A204.1 (cell line): ENCODE results near the gene PSME3.

Experiments
- FAIRE-seq: peaks from 2 replicates; lab custom pipeline; 2012; peaks lifted over from hg19 to GRCh38; lab: Jason Lieb, UNC

The PSME3 gene, protein sequence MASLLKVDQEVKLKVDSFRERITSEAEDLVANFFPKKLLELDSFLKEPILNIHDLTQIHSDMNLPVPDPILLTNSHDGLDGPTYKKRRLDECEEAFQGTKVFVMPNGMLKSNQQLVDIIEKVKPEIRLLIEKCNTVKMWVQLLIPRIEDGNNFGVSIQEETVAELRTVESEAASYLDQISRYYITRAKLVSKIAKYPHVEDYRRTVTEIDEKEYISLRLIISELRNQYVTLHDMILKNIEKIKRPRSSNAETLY

GRCh38 chr17:42832934-42833766 lies at the start of gene PSME3:
PSME3 (plus strand) TSS chr17:42833397; CDS start chr17:42833632, 235 bp downstream.
- FAIRE-seq = no peak

GRCh38 chr17:42783791-42784138 lies 49.4 kb upstream of the PSME3 start:
- FAIRE-seq = no peak

GRCh38 chr17:42784409-42784808 lies 48.8 kb upstream of the PSME3 start:
- FAIRE-seq = no peak

- FAIRE-seq = no peak
Measured at GRCh38 chr17:42784811-42785592, 48.2 kb upstream of the PSME3 start.

GRCh38 chr17:42787266-42787665 lies 45.9 kb upstream of the PSME3 start:
- no peak for FAIRE-seq

DNA sequence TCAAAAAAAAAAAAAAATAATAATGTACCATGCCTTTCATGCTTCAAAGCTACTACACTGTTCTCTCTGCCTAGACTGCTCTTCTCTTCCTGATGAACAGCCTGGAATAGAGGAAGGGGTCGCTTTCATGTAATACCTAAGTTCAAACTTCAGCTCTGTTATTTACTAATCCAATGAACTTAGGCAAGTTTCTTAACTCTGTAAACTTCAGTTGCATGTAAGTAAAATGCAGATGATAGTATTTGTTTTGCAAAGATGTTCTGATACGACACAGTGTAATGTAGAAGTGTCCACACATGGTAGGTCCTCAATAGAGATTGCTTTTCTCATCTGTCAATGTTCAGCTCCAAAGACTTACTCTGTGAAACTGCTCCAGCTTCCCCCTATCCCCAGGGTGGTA lies 41.2 kb upstream of the PSME3 start:
- FAIRE-seq = no peak

DNA sequence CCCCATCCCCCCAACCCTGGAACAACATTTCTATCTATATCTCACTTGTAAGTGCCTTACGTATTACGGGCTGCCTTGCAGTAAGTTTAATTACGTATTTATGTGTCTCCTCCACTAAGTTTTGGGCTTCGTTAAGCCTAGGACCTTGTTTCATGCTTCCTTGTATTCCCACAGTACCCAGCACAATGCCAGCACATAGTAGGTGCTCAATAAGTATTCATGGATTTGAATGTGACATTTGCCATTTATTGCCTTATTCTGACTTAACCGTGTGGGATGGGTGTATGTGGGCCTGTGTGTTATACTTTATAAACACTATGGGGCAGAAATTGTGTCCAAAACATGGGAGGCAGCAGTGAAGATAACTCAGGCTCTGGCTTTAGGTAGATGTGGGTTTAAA lies 40.7 kb upstream of the PSME3 start:
- no peak for FAIRE-seq

GRCh38 chr17:42795061-42795460 lies 38.1 kb upstream of the PSME3 start:
- FAIRE-seq = no peak

GRCh38 chr17:42795465-42795864 lies 37.7 kb upstream of the PSME3 start:
- FAIRE-seq = no peak

- FAIRE-seq = no peak
Measured at GRCh38 chr17:42796066-42796758, 37.0 kb upstream of the PSME3 start.

DNA sequence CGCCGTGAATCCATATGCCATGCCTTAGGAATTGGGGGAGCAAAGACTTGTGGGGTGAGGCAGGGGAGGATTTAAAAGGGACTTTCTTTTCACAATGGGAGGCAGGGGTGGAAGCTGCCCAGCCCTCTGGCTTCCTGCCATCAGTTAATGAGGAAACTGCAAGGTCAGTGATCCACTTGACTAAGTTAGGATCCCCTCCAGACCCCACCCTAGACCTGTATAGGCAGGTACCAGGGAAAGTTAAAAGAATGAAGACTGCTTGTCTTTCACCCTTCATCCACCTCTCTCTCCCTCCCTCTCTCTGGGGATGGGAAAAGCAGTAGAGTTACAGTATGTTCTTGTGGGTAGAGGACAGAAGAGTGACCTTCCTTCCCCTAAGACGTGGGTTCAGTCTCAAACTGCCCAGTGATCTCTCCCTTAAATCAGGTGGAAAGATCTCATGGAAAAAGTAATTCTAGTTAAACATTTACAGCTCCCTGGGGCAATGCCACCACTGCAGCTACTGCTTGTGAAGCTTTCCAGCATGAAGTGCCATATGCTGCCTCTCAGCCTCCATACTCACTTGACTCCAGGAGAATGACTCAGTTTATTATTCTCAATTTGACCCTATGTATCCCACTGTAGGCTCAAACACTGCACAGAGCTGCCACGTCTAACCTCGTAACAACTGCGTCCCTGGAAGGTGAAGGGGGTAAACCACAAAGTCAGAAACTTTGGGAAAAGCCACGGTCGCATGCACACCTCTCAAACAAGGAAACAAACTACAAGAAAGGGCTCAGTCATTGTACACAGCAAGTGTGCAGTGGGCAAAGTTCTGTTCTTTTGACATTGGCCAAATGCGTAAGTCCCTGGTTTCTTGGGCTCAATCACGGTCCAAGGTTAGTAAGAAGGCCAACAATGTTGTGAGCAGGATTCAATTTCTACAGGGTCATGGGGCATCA lies 35.9 kb upstream of the PSME3 start:
- FAIRE-seq = no peak

DNA sequence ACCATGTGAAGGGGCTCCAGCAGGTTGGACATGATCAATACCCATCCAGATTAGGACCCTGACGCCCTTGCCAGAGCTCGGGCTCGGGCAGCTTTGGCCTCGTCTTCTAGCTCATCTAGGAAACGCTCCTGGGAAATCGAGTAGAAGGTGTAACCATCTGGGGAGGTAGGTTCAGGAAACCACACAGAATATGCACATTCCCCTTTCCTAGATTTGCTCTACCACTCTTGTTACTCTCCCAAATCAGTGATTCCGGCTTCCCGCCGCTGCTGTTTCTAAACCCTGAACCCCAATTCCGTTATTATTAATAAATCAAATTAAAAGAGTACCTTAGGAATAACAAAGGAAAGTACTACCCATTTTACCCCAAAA lies 35.2 kb upstream of the PSME3 start:
- FAIRE-seq = no peak

DNA sequence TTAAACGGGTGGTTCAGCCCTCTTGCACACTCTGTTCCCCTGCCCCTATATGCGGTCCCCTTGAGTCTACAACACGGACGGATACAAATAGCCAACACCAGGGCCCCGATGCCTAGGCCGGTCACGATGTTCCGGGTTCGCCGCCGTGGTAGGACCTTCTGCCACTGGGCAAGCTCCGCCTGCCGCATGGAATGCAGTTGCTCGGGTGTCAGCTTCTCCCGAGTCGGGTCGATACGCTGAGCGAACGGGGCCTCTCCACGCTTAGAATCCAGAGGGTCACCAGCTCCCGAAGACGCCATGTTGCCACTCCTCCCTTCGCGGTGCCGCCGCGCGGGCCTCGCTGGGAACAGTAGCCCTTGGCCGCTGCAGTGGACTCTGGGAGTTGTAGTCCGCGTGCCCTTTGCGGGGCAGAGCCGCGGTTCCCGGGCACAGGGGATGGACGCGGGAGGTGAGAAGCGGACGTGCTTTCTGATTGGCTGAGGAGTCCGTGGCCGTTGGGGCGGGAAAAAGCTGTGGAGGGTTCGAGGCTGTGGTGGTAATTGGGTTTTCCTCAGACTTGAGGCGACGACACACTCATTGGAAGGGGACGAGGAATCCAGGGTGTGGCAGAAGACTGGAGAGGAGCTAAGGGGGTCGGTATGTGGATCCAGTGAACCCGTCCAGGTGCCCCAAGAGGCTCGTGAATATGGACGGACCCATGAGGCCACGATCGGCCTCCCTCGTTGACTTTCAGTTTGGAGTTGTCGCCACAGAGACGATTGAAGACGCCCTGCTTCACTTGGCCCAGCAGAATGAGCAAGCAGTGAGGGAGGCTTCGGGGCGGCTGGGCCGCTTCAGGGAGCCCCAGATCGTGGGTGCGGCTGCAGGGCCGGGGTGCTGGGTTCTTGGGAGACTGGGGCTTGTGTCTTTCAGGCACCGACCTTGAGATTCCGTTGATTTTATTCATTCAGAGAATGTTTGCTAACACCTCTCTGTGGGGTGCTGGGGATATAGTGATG lies 34.5 kb upstream of the PSME3 start, which contains the start of the genes CNTD1 and COA3:
TSS of gene CNTD1 (plus strand) at position 479 of the 998 bp plus-strand sequence. CDS start at position 686, 207 bp downstream.
TSS of gene COA3 (minus strand) at position 322 of the 998 bp plus-strand sequence. CDS start at position 299, 23 bp downstream.
- peak; percentile 23 for FAIRE-seq

DNA sequence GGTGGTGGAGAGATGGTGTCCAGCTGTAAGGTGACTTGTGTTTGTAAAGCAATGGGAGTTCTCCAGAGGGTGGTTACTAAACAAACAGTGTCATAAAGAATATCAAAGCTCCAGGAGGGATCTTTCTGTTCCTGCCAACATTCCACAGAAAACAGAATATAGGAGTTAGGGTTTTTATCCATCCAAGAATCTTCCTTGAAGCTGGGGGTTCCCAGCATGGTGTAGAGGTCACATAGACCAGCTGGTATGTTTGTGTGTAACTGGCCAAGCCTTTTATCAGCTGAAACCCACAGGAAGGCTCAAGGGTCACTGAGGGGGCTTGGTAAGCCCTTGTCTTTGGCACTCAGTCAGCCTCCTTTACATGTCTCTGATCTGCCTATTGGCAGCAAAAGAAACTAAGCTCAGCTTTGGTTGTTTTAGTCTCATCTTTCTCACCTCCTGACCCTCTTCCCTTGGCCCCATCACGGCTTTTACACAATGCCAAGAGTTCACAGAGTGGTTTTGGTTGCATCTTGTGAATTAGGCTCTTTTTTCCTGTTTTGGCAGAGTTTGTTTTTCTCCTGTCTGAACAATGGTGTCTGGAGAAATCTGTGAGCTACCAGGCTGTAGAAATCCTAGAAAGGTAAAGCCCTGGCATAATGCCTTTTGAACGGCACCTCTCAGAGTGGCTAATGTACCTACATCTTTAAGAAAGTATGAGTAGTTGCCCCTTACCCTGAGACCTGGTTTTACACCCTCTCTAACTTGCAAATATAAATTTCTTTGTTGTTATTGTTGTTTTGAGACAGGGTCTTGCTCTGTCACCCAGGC lies 29.9 kb upstream of the PSME3 start:
- FAIRE-seq = no peak

- FAIRE-seq = no peak
Measured at GRCh38 chr17:42804918-42805367, 28.3 kb upstream of the PSME3 start.

GRCh38 chr17:42806249-42806648 lies 26.9 kb upstream of the PSME3 start:
- FAIRE-seq = no peak

DNA sequence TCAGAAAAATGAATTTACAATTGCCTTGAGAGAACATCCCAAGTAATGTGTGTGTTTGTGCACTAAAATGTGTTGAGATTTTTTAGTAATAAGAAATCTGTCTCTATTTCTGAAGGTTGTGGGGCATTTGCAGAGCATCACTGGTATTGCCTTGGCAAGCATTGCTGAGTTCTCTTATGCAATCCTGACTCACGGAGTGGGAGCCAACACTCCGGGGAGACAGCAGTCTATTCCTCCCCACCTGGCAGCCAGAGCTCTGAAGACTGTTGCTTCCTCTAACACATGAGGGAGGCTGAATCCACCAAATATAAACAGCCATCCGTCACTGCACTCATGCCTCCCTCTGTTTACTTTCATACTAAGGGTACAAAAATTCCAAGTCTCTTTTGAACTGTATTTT lies 23.9 kb upstream of the PSME3 start:
- no peak for FAIRE-seq

GRCh38 chr17:42814633-42815399 lies 18.4 kb upstream of the PSME3 start:
- FAIRE-seq = no peak
